ENCODE results near the gene PCYT1A. TPM values are rescaled to one million over a fixed set of nuclear protein-coding genes. Genes with fewer than 3 reads are reported as not detected.
"Not testable (repeated sequence)": the region's sequence is repeated elsewhere in the genome, so short reads cannot be mapped to it uniquely, and the experiment has no call there.

PCYT1A gene
- total RNA-seq, 1 experiment from 2014 or later = 52.6 TPM

DNA sequence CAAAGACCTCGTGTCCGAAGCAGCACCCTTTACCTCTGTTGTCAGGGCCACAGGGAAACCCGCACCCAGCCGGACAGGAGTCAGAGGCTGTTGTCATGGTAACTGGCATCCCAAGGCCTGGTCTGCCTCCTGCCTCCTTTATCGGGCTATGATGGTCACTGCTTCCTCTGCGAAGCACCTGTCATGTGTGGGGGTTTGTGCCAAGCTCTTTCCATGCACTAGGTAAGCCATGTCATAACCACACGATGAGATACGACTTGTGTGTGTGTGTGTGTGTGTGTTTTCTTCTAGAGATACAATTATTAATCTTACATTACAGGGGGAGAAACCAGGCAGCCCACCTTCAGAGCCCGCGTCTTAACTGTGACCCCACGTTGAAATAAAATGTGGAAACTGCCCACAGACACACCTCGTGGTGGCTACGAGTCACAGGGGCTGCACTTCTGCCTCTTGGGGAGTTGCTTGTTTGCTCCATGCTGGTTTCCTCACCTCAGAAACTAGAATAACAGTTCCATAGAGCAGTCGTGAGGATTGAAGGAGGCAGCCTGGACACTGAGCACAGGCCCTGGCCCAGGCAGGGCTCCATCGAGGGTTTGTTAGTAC is 94.3 kb downstream of the PCYT1A start:
- DNase-seq = no peak
- Histone ChIP-seq H3K9me3 (no peaks in the 10 kb centered on the region), H3K27me3 (no peaks in the 10 kb centered on the region), H3K4me3 (no peak overlapping the region), H3K36me3 (no peaks in the 10 kb centered on the region)

- DNase-seq = no peak
- Histone ChIP-seq H3K4me3 (no peak overlapping the region), H3K9me3 (no peaks in the 10 kb centered on the region), H3K27me3 (no peaks in the 10 kb centered on the region), H3K36me3 (no peaks in the 10 kb centered on the region)
Measured at GRCh38 chr3:196192524-196193051, 94.9 kb downstream of the PCYT1A start.

DNA sequence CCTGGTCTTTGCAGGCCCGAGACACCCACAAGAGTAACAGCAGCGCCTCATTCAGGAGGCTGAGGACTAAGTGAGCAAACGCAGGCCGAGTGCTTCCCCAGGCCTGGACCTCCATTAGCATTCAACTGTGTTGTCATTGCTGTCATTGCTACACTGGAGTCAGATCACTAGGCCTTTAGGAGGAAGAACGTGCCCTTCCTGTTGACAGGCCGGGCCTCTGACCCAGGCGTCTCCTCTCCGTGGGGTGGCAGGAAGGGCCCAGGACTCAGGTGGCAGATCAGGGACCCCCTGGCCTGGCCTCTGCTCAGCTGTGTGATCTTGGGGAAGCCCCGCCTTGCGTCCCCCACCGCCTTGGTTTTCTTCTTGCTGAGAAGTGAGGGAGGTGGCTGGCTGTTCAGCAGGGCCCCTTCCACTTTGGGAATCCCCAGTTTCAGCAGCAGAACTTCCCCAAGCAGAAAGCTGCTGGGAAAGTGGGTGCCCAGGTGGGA is 95.4 kb downstream of the PCYT1A start:
- Histone ChIP-seq H3K27me3 (no peaks in the 10 kb centered on the region), H3K36me3 (no peaks in the 10 kb centered on the region), H3K4me3 (no peak overlapping the region), H3K9me3 (no peaks in the 10 kb centered on the region)
- no peak for DNase-seq

DNA sequence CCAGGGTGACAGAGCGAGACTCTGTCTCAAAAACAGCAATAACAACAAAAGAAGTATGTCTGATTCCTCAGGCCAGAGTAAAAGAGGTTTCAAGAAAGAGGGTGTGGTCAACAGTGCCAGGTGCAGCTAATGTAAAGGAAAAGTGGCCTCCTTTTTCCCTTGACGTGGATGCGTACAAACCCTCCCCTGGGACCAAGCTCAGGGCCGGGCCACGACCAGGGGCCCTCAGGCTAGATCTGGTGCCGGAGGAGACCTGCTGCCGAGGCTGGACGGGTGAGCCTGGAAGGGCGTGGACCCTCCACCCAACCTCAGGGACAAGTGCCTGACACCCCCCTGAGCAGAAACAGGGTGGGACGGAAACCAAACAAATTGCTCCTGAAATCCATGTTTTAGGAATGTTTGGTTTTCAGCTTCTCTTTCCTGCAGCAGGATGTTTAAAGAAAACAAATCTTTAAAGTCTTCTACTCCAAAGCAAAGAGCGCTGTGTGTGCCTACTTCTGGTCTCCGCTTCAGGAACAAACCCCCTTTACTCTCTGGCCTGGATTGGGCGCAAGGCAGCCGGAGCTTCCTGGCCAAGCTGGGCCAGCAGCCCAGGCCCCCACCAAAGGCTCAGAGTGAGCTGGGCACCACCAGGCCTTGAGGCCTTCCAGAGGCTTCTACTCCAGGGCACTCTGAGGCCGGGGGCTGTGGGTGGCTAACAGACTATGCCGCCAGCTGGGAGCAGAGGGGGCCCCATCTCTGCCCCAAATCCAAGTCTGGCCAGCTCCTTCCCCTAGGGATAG is 97.8 kb downstream of the PCYT1A start:
- no peak for DNase-seq
- H3K4me3 ChIP-seq = no peak overlapping the region

DNA sequence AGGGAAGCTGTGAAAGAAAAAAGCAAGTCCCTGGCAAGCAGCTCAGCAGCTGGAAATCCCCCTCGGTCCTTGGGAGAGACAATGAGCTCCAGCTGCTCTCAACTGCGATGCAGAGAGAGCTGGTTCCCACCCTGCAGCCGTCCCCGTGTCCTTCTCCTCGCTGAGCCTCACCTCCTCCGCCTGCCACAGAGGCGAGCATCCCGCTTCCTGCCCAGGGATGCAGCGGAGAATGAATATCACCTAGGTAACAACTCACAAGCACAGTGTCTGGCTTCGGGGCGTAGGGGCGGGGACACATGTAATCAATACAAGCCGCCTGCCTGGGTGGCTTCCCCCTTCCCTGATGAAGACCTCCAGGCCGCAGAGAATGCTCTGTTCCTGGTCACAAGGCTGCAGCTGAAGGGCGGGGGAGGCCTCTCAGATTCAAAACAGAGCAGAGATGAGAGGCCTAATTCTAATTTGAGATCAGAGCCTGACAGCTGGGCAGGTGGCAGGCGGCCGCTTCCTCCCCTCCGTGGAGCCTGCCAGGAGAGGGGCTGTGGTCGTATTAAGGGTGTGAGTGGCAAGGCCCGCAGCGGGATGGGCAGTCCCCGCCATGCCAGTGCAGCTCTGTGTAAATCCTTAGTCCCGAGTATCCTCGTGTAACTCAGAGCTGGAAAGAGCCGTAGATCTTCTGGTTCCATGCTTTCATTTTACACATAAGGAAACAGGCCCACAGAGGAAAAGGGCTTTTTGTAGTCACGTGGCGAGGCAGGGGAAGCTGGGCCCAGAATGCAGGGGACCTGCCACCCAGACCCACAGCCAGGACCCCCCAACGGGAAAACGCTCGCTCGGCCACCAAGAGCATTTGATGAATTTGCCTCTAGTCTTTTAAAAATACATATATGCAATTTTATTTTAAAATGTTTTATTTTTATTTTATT is 100.6 kb downstream of the PCYT1A start:
- no peaks in the 10 kb centered on the region for H3K27me3 ChIP-seq
- H3K36me3 ChIP-seq = no peaks in the 10 kb centered on the region
- DNase-seq = no peak
- H3K4me3 ChIP-seq = no peak overlapping the region
- no peaks in the 10 kb centered on the region for H3K9me3 ChIP-seq

More for the DNA sequence above, 97.8 kb downstream of the PCYT1A start:
- no peaks in the 10 kb centered on the region for H3K36me3 ChIP-seq
- no peaks in the 10 kb centered on the region for H3K9me3 ChIP-seq
- H3K27me3 ChIP-seq = no peaks in the 10 kb centered on the region

DNA sequence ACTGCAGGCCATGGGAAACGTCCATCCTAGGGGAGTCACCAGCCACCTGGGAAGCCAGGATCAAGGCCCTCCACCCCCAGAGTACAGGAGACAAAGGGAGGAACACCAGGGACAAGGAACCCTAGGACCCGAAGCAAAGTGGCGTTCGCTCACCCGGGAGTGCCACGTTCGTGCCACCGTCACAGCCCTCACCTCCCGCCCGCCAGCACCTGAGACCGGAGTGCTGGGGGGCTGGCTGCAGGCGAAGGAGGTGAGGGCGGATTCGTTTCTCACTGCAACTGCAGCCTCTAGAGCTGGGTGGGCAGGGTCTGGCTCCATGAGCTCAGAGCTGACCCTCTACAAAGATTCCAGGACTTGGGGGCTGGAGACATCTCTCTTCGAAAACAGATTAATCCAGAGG is 102.6 kb downstream of the PCYT1A start:
- H3K27me3 ChIP-seq = no peaks in the 10 kb centered on the region
- DNase-seq = no peak
- no peaks in the 10 kb centered on the region for H3K9me3 ChIP-seq
- H3K36me3 ChIP-seq = no peaks in the 10 kb centered on the region
- no peak overlapping the region for H3K4me3 ChIP-seq

DNA sequence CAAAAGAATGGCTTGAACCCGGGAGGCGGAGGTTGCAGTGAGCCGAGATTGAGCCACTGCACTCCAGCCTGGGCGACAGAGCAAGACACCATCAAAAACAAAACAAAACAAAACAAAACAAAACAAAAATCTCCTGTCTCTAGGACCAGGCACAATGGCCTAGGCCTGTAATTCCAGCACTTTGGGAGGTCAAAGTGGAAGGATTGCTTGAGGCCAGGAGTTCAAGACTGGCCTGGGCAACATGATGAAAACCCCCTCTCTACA is 103.4 kb downstream of the PCYT1A start:
- H3K4me3 ChIP-seq, H3K36me3 ChIP-seq, H3K27me3 ChIP-seq, DNase-seq, H3K9me3 ChIP-seq: not testable (repeated sequence)

- no peaks in the 10 kb centered on the region for H3K9me3 ChIP-seq
- no peak for DNase-seq
- H3K36me3 ChIP-seq = no peaks in the 10 kb centered on the region
- no peak overlapping the region for H3K4me3 ChIP-seq
- H3K27me3 ChIP-seq = no peaks in the 10 kb centered on the region
Measured at GRCh38 chr3:196181127-196181546, 106.4 kb downstream of the PCYT1A start.

DNA sequence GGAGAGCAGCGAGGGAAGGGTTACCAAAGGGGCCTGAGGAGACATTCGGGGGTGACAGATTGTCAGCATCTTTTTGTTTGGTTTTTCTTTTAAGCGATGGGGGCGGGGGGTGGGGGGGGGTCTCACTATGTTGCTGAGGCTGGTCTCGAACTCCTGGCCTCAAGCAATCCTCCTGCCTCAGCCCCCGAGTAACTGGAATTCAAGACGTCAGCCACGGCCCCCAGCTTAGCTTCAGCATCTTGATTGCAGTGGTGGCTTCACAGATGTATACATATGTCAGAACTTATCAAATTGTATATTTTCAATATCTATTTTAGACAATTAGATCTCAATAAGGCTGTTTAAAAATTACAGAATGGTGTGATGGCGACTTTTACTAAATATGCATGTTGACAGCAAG is 107.2 kb downstream of the PCYT1A start:
- Histone ChIP-seq H3K9me3 (no peaks in the 10 kb centered on the region), H3K4me3 (no peak overlapping the region), H3K27me3 (no peaks in the 10 kb centered on the region), H3K36me3 (no peaks in the 10 kb centered on the region)
- DNase-seq = no peak

Other genes with a start within 250 kb of the PCYT1A start
- 49.9 and 59.5 TPM in 2 replicates for gene TFRC, start 205.6 kb downstream of the PCYT1A start, total RNA-seq (2014; rRNA removed; shearing (Covaris generic); ENCODE audit: low replicate concordance)
- gene ZDHHC19, start 76.3 kb downstream of the PCYT1A start, total RNA-seq (2014; rRNA removed; shearing (Covaris generic); ENCODE audit: low replicate concordance) = not detected in 2 replicates
- gene SLC51A, start 71.2 kb downstream of the PCYT1A start, total RNA-seq (2014; rRNA removed; shearing (Covaris generic); ENCODE audit: low replicate concordance) = not detected in 2 replicates
- gene DYNLT2B, start 30.5 kb upstream of the PCYT1A start, total RNA-seq (2014; rRNA removed; shearing (Covaris generic); ENCODE audit: low replicate concordance) = 15.4 and 34.3 TPM in 2 replicates
- gene TM4SF19, start 50.7 kb upstream of the PCYT1A start, total RNA-seq (2014; rRNA removed; shearing (Covaris generic); ENCODE audit: low replicate concordance) = not detected in 2 replicates
- gene UBXN7, start 144.7 kb upstream of the PCYT1A start, total RNA-seq (2014; rRNA removed; shearing (Covaris generic); ENCODE audit: low replicate concordance) = 9.5 and 13.1 TPM in 2 replicates
- 4.7 and 9.8 TPM in 2 replicates for gene RNF168, start 216.0 kb upstream of the PCYT1A start, total RNA-seq (2014; rRNA removed; shearing (Covaris generic); ENCODE audit: low replicate concordance)
- not detected in 2 replicates for gene SMCO1, start 227.6 kb upstream of the PCYT1A start, total RNA-seq (2014; rRNA removed; shearing (Covaris generic); ENCODE audit: low replicate concordance)

All from MG63 (cell line).